GM18511 (cell line): ENCODE measurements around the gene CHEK2.
"Not testable (repeated sequence)": the region's sequence is repeated elsewhere in the genome, so short reads cannot be mapped to it uniquely, and the experiment has no call there.

Source experiments
- ATAC-seq: cut with Tn5 transposase; IDR thresholded peaks from one replicate; pipeline ENCODE4 v1.9.1; 2021; ENCODE audit warnings: mild to moderate bottlenecking, moderate library complexity; ENCODE audit not compliant: unreplicated experiment

The CHEK2 gene

GRCh38 chr22:28742562-28742962 lies 942 bp upstream of the CHEK2 start:
- no peak for ATAC-seq

GRCh38 chr22:28741200-28741784 lies 328 bp downstream of the CHEK2 start:
- no peak for ATAC-seq

- not testable (repeated sequence) for ATAC-seq
Observed at GRCh38 chr22:28738876-28739275, 2.7 kb downstream of the CHEK2 start.

GRCh38 chr22:28737701-28738100 lies 3.9 kb downstream of the CHEK2 start:
- ATAC-seq: no peak

GRCh38 chr22:28736301-28737155 lies 5.1 kb downstream of the CHEK2 start:
- no peak for ATAC-seq

- ATAC-seq: no peak
Observed at GRCh38 chr22:28734393-28734792, 7.2 kb downstream of the CHEK2 start.

GRCh38 chr22:28730179-28730578 lies 11.4 kb downstream of the CHEK2 start:
- no peak for ATAC-seq

GRCh38 chr22:28728621-28729313 lies 12.9 kb downstream of the CHEK2 start:
- ATAC-seq: no peak

- no peak for ATAC-seq
Observed at GRCh38 chr22:28728002-28728401, 13.6 kb downstream of the CHEK2 start.

- no peak for ATAC-seq
Observed at GRCh38 chr22:28718044-28718443, 23.6 kb downstream of the CHEK2 start.

- ATAC-seq: no peak
Observed at GRCh38 chr22:28716686-28717085, 24.9 kb downstream of the CHEK2 start.

- no peak for ATAC-seq
Observed at GRCh38 chr22:28715611-28716010, 26.0 kb downstream of the CHEK2 start.

GRCh38 chr22:28714043-28714628 lies 27.5 kb downstream of the CHEK2 start:
- ATAC-seq: no peak

- ATAC-seq: no peak
Observed at GRCh38 chr22:28711820-28712777, 29.5 kb downstream of the CHEK2 start.

- no peak for ATAC-seq
Observed at GRCh38 chr22:28711341-28711740, 30.3 kb downstream of the CHEK2 start.

GRCh38 chr22:28710576-28711191 lies 30.9 kb downstream of the CHEK2 start:
- no peak for ATAC-seq

- ATAC-seq: no peak
Observed at GRCh38 chr22:28710107-28710506, 31.5 kb downstream of the CHEK2 start.

- ATAC-seq: no peak
Observed at GRCh38 chr22:28706845-28707244, 34.8 kb downstream of the CHEK2 start.

GRCh38 chr22:28703436-28703835 lies 38.2 kb downstream of the CHEK2 start:
- ATAC-seq: no peak

- ATAC-seq: no peak
Observed at GRCh38 chr22:28702891-28703290, 38.7 kb downstream of the CHEK2 start.
